Bronchial epithelial cell (primary cell): Measurements from ENCODE around the gene ADAT1. TPM values are rescaled to one million over a fixed set of nuclear protein-coding genes. Genes with fewer than 3 reads are reported as not detected.

Experiments used
- DNase-seq: peaks from one replicate; pipeline ENCODE4 v3.0.0-alpha.2; 2010; ENCODE audit warnings: low read depth
- FAIRE-seq: peaks from 2 replicates; lab custom pipeline; 2011; peaks lifted over from hg19 to GRCh38; lab: Jason Lieb, UNC
- H3K27me3 ChIP-seq: 2 replicates; pipeline ENCODE4 v1.5.1; 2011; ENCODE audit warnings: low read length; ENCODE audit not compliant: control insufficient read depth, insufficient read depth
- H3K36me3 ChIP-seq: 2 replicates; pipeline ENCODE4 v1.5.1; 2011; ENCODE audit warnings: low read length; ENCODE audit not compliant: control insufficient read depth, insufficient read depth
- H3K4me3 ChIP-seq: 2 replicates; pipeline ENCODE4 v1.5.1; 2011; ENCODE audit warnings: mild to moderate bottlenecking, low read depth, low read length, control low read depth
- total RNA-seq: library from RNA; depleted of rRNA; stranded (reverse); fragments of >200 nt; gene quantifications from 2 replicates; pipeline ENCODE4 v1.2.1, GENCODE V29; 2014
- TF ChIP-seq, protein P1 (sequence below): IDR thresholded peaks from 2 replicates; pipeline ENCODE4 v1.5.1; 2011; ENCODE audit warnings: mild to moderate bottlenecking, moderate library complexity, low read length, control low read depth, inconsistent platforms; ENCODE audit not compliant: insufficient read depth, severe bottlenecking

Gene ADAT1, protein sequence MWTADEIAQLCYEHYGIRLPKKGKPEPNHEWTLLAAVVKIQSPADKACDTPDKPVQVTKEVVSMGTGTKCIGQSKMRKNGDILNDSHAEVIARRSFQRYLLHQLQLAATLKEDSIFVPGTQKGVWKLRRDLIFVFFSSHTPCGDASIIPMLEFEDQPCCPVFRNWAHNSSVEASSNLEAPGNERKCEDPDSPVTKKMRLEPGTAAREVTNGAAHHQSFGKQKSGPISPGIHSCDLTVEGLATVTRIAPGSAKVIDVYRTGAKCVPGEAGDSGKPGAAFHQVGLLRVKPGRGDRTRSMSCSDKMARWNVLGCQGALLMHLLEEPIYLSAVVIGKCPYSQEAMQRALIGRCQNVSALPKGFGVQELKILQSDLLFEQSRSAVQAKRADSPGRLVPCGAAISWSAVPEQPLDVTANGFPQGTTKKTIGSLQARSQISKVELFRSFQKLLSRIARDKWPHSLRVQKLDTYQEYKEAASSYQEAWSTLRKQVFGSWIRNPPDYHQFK
- total RNA-seq: 55.4 and 67.9 TPM in 2 replicates

DNA sequence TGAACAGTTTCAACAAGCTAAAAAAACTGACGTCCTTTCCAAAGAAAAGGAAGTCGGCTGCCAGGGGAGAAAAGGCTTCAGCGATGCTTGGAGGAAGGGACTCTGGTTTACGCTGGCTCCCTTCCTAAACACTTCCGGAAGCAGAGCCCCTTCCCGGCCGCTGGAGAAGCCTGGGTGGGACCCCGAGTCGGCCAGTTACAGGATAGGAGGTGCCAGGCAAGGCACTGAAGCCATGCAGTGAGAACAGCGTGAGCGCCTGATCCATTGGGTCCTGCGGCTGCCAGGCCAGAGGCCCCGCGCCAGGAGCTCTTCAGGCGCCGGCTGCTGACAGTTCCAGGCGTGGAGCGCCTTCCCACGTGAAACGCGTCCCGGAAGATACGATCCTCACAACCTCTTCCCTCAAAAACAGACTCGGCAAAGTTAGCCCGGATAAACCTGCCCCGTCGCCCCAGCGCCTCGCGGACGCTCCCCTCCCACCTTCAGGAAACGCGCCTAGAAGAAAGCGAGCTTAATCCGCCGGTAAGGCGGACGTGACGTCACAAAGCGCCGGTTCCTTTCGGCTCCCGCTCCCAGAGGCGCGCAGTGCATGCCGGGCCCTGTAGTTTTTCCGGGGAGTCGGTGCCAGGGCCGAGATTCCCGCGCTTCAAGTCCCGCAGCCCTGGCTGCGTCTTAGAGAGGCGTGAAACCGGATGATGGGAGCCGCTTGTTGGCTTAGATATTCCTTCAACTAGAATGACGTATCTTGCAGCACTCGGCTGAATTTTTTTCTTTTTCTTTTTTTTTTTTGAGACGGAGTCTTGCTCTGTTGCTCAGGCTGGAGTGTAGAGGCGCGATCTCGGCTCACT lies at the start of gene ADAT1:
TSS of gene ADAT1 (minus strand) at position 521 of the 845 bp plus-strand sequence. CDS start 2,482 bp downstream, outside the sequence.
- Histone ChIP-seq H3K4me3 (peak within 1 kb of the TSS; percentile 85), H3K36me3 (peaks cover 10% of the 10 kb centered on the region), H3K27me3 (no peaks in the 10 kb centered on the region)
- DNase-seq (peak; percentile 94), FAIRE-seq (no peak)
- TF ChIP-seq, protein P1, sequence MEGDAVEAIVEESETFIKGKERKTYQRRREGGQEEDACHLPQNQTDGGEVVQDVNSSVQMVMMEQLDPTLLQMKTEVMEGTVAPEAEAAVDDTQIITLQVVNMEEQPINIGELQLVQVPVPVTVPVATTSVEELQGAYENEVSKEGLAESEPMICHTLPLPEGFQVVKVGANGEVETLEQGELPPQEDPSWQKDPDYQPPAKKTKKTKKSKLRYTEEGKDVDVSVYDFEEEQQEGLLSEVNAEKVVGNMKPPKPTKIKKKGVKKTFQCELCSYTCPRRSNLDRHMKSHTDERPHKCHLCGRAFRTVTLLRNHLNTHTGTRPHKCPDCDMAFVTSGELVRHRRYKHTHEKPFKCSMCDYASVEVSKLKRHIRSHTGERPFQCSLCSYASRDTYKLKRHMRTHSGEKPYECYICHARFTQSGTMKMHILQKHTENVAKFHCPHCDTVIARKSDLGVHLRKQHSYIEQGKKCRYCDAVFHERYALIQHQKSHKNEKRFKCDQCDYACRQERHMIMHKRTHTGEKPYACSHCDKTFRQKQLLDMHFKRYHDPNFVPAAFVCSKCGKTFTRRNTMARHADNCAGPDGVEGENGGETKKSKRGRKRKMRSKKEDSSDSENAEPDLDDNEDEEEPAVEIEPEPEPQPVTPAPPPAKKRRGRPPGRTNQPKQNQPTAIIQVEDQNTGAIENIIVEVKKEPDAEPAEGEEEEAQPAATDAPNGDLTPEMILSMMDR: no peak

DNA sequence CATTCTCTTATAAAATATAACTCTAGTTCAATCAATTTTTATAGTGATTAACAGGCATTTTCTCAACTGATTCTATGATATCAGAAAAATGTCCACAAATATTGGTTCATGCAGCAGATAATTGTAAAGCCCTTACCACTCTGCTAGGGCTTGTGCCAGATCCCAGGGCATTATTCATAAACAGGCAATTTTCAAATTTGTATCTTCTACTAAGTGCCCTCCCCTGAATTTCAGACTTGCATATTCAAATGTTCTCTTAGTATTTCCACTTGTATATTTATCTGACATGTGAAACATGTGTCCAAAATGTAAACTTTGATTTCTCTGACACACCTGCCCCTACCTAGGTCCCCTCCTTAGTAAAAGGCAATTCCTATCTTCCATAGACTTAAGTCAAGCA lies 44.4 kb upstream of the ADAT1 start:
- FAIRE-seq: no peak

DNA sequence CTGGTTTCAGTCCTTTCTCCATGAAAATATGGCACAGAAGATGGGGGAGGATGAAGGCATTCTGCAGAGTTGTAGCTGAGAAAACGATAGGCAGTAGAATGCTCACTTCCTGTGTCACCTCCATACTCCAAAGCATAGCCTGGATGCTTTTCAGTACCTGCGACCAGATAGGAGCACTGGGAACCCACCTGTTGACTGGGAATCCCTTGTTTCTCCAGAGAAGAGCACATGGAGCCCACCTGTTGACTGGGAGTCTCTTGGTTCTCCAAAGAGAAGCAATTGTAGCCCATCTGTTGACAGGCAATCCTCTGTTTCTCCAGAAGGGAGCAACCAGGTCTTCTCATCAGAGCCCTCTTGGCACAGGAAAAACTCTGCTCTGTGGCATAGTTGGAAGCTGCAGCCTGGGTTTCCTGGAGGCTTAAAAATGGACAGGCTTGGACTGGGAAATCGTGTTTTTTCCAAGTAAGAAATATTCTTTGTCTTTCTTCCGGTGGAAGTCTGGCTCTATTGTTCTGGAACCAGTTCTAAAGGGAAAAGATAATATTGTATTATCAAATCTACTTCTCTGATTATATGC lies 37.7 kb upstream of the ADAT1 start:
- H3K27me3 ChIP-seq: no peaks in the 10 kb centered on the region
- DNase-seq (no peak), FAIRE-seq (no peak)
- H3K36me3 ChIP-seq: peaks cover 13% of the 10 kb centered on the region
- TF ChIP-seq, protein P1: no peak
- H3K4me3 ChIP-seq: no peak overlapping the region

More for the DNA sequence above, 44.4 kb upstream of the ADAT1 start:
- no peaks in the 10 kb centered on the region for H3K36me3 ChIP-seq
- DNase-seq: no peak
- H3K4me3 ChIP-seq: no peak overlapping the region
- TF ChIP-seq, protein P1: no peak
- H3K27me3 ChIP-seq: no peaks in the 10 kb centered on the region

DNA sequence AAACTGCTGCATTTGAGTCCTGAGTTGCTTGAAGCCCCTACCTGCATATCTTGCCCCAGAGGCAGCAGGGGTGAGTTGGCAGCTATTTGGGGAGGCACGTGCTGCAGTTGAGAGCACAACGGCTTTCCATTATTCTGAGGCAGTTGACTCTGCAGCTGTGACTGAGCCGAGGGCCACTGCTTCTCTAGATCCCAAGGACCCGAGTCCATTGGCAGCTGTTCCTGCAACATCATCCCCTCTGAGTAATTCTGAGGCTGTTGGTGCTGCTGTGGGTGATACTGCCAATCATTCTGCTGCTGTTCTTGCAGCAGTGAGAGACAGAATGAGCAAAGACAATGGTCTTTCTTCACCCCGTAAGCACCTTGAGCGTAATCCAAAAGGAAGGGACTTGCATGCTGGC lies 37.2 kb upstream of the ADAT1 start:
- no peak overlapping the region for H3K4me3 ChIP-seq
- H3K27me3 ChIP-seq: no peaks in the 10 kb centered on the region
- TF ChIP-seq, protein P1: no peak
- FAIRE-seq (no peak), DNase-seq (no peak)
- H3K36me3 ChIP-seq: peaks cover 15% of the 10 kb centered on the region

DNA sequence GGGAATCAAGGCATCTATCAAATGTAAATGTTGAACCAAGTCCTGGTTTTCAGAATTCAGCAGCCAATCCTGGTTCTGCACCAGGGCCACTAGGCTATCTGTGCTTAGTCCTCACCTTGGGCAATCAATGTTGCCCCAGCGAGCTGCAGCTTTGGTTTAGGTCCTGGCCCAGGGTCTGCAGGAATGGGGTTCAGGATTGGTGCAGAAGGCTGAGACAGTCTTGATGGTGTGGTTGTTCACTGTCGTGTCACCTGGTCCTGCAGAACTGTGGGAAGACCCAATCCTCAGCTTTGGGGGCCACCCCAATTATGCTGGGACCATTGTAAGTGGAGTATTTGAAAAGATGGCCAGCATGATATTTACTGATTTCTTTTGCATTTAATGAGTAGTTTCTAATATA lies 35.1 kb upstream of the ADAT1 start:
- Histone ChIP-seq H3K27me3 (no peaks in the 10 kb centered on the region), H3K36me3 (peaks cover 15% of the 10 kb centered on the region), H3K4me3 (no peak overlapping the region)
- FAIRE-seq: no peak
- TF ChIP-seq, protein P1: no peak
- DNase-seq: no peak
